A549 (cell line): ENCODE results near the gene ADCY3. TPM values are rescaled to one million over a fixed set of nuclear protein-coding genes. Genes with fewer than 3 reads are reported as not detected.

Source experiments
- ATAC-seq, 2 experiments: fragments of 200-7000 bp in 1 of 2; fragments of >200 bp in 1 of 2; cut with Nextera tagmentation in 1 of 2; cut with Tn5 transposase in 1 of 2; 3 replicates each; pipeline versions ENCODE4 v1.8.0 to v1.9.1; 2018 to 2020; ENCODE audit warnings: mild to moderate bottlenecking in 1 of 2, moderate library complexity in 1 of 2
- CTCF ChIA-PET: fragments of 300-600 bp; sonication (Branson Sonifier 250); formaldehyde crosslinking; extraction: SDS; loops from one replicate; lab custom pipeline; 2021; ENCODE audit warnings: antibody characterized with exemption, inconsistent platforms; lab: Yijun Ruan, JAX
- POLR2A ChIA-PET: fragments of 350-600 bp; formaldehyde crosslinking; extraction: SDS; loops from one replicate; lab custom pipeline; 2021; ENCODE audit warnings: antibody characterized with exemption, inconsistent platforms; lab: Yijun Ruan, JAX
- DNase-seq, 2 experiments: peaks; one replicate each; pipeline versions ENCODE4 v3.0.0 to v3.0.0-alpha.2; 2011 to 2016; ENCODE audit warnings: low read depth in 1 of 2, low spot score in 1 of 2
- FAIRE-seq: peaks from 2 replicates; lab custom pipeline; 2011; peaks lifted over from hg19 to GRCh38; lab: Jason Lieb, UNC
- H3K27ac ChIP-seq, 2 experiments: fragments of >200 bp; sonication (Bioruptor Twin); formaldehyde crosslinking; 3 replicates each; pipeline ENCODE4 v1.5.1; 2016 to 2017
- H3K4me1 ChIP-seq: fragments of >200 bp; sonication (Bioruptor Twin); formaldehyde crosslinking; 3 replicates; pipeline ENCODE4 v1.6.1; 2016
- H3K4me2 ChIP-seq: fragments of >200 bp; sonication (Bioruptor Twin); formaldehyde crosslinking; 3 replicates; pipeline ENCODE4 v1.6.1; 2016
- H3K4me3 ChIP-seq: fragments of >200 bp; sonication (Bioruptor Twin); formaldehyde crosslinking; 3 replicates; pipeline ENCODE4 v1.5.1; 2016
- H3K9me3 ChIP-seq: fragments of >200 bp; sonication (Bioruptor Twin); formaldehyde crosslinking; 3 replicates; pipeline ENCODE4 v1.6.1; 2016
- CBX8 ChIP-seq: fragments of 200-600 bp; sonication (generic); IDR thresholded peaks from 2 replicates; pipeline ENCODE4 v1.6.1; 2016
- CEBPB ChIP-seq, 2 experiments: fragments of >200 bp in 1 of 2; sonication (Bioruptor Twin) in 1 of 2; formaldehyde crosslinking in 1 of 2; IDR thresholded peaks; 2 replicates each; pipeline ENCODE4 v1.6.1; 2012 to 2016
- CHD2 ChIP-seq: fragments of 150-350 bp; IDR thresholded peaks from 2 replicates; pipeline ENCODE4 v1.6.1; 2014; ENCODE audit warnings: low read length; ENCODE audit not compliant: partially characterized antibody
- EHF ChIP-seq: fragments of 250-450 bp; sonication (Bioruptor Pico); IDR thresholded peaks from 2 replicates; pipeline ENCODE4 v1.5.0; 2020; ENCODE audit warnings: mild to moderate bottlenecking
- FOSL2 ChIP-seq, 2 experiments: fragments of 450-650 bp in 1 of 2; fragments of >200 bp in 1 of 2; sonication (Bioruptor Twin) in 1 of 2; formaldehyde crosslinking; IDR thresholded peaks; 2 replicates each; pipeline versions ENCODE4 v1.5.0 to v1.6.1; 2016 to 2020; ENCODE audit warnings: mild to moderate bottlenecking in 1 of 2, moderate library complexity in 1 of 2
- FOXS1 ChIP-seq: fragments of 250-450 bp; sonication (Bioruptor Pico); IDR thresholded peaks from 2 replicates; pipeline ENCODE4 v1.5.0; 2020; ENCODE audit warnings: mild to moderate bottlenecking, moderate library complexity
- HOXB5 ChIP-seq: fragments of 250-450 bp; sonication (Bioruptor Pico); IDR thresholded peaks from 2 replicates; pipeline ENCODE4 v1.5.0; 2020; ENCODE audit warnings: mild to moderate bottlenecking, moderate library complexity
- JUNB ChIP-seq: fragments of >200 bp; sonication (Bioruptor Twin); formaldehyde crosslinking; IDR thresholded peaks from 2 replicates; pipeline ENCODE4 v1.6.1; 2016
- KDM1A ChIP-seq: fragments of 200-600 bp; sonication (generic); IDR thresholded peaks from 2 replicates; pipeline ENCODE4 v1.6.1; 2016; ENCODE audit warnings: low read depth, mild to moderate bottlenecking
- MAFK ChIP-seq: fragments of 450-650 bp; IDR thresholded peaks from 2 replicates; pipeline ENCODE4 v1.6.1; 2014; ENCODE audit not compliant: partially characterized antibody
- MAZ ChIP-seq: fragments of 150-350 bp; IDR thresholded peaks from 2 replicates; pipeline ENCODE4 v1.6.1; 2014; ENCODE audit warnings: antibody characterized with exemption, low read depth, low read length, borderline replicate concordance
- MYC ChIP-seq: IDR thresholded peaks from 2 replicates; pipeline ENCODE4 v1.6.1; 2012; ENCODE audit warnings: mild to moderate bottlenecking, inconsistent platforms, low read length, improper control_type of control experiment, borderline replicate concordance
- NFE2L2 ChIP-seq: fragments of 150-350 bp; conservative IDR thresholded peaks from 2 replicates; pipeline ENCODE4 v1.6.1; 2014; ENCODE audit warnings: low read length
- PHF8 ChIP-seq: fragments of 200-600 bp; sonication (generic); IDR thresholded peaks from 2 replicates; pipeline ENCODE4 v1.6.1; 2016; ENCODE audit warnings: low read depth, mild to moderate bottlenecking, antibody characterized with exemption, moderate library complexity, borderline replicate concordance
- RARB ChIP-seq: fragments of 250-450 bp; sonication (Bioruptor Pico); IDR thresholded peaks from 2 replicates; pipeline ENCODE4 v1.8.0; 2021; ENCODE audit warnings: mild to moderate bottlenecking, moderate library complexity
- RNF2 ChIP-seq: fragments of 200-600 bp; sonication (generic); IDR thresholded peaks from 2 replicates; pipeline ENCODE4 v1.6.1; 2016; ENCODE audit warnings: low read depth, mild to moderate bottlenecking, antibody characterized with exemption, moderate library complexity, borderline replicate concordance
- TP53 ChIP-seq: fragments of 250-450 bp; sonication (Bioruptor Pico); IDR thresholded peaks from 2 replicates; pipeline ENCODE4 v1.5.0; 2021; ENCODE audit warnings: mild to moderate bottlenecking, moderate library complexity
- ZFP36 ChIP-seq: fragments of 450-650 bp; IDR thresholded peaks from 2 replicates; pipeline ENCODE4 v1.6.1; 2014; ENCODE audit warnings: borderline replicate concordance; ENCODE audit not compliant: partially characterized antibody
- ZNF302 ChIP-seq: fragments of 250-450 bp; sonication (Bioruptor Pico); IDR thresholded peaks from 2 replicates; pipeline ENCODE4 v1.9.0; 2021; ENCODE audit warnings: inconsistent platforms, mild to moderate bottlenecking, moderate library complexity
- WGBS: methylation state at CpG from one replicate; pipeline ENCODE4 v1.1.6; 2017; ENCODE audit errors: missing lambda C conversion rate; 5-methylcytosine and 5-hydroxymethylcytosine counted together
- polyA plus RNA-seq, 4 experiments: library from polyadenylated mRNA; depleted of rRNA in 3 of 4; stranded (reverse); fragments of >200 nt; fragmentation: RNase III in 1 of 4; extraction: RNeasy Plus Mini Kit Qiagen cat#74134 plus additional on column Dnase treatment in 1 of 4; gene quantifications; 2 replicates in 3 of 4; 3 replicates in 1 of 4; pipeline ENCODE4 v1.2.3, GENCODE V29; 2011 to 2017
- TF ChIP-seq, protein P1 (sequence below): fragments of 250-450 bp; sonication (Bioruptor Pico); IDR thresholded peaks from 2 replicates; pipeline ENCODE4 v1.5.0; 2020; ENCODE audit warnings: low read depth, mild to moderate bottlenecking, moderate library complexity
- TF ChIP-seq, protein P2 (sequence below): fragments of 150-350 bp; IDR thresholded peaks from 2 replicates; pipeline ENCODE4 v1.6.1; 2014; ENCODE audit warnings: low read depth, mild to moderate bottlenecking, low read length
- TF ChIP-seq, protein P3 (sequence below): fragments of >200 bp; sonication (Bioruptor Twin); formaldehyde crosslinking; IDR thresholded peaks from 3 replicates; pipeline ENCODE4 v1.6.1; 2016
- TF ChIP-seq, protein P4 (sequence below): fragments of 200-600 bp; sonication (generic); IDR thresholded peaks from 2 replicates; pipeline ENCODE4 v1.6.1; 2016; ENCODE audit warnings: antibody characterized with exemption, mild to moderate bottlenecking, moderate library complexity
- TF ChIP-seq, protein P5 (sequence below): fragments of >200 bp; sonication (Bioruptor Twin); formaldehyde crosslinking; IDR thresholded peaks from 3 replicates; pipeline ENCODE4 v1.5.1; 2016

ADCY3 gene
- polyA plus RNA-seq, 2 of the 4 experiments (the other 2 are of a cell fraction), result 37.4 to 65.4 TPM

DNA sequence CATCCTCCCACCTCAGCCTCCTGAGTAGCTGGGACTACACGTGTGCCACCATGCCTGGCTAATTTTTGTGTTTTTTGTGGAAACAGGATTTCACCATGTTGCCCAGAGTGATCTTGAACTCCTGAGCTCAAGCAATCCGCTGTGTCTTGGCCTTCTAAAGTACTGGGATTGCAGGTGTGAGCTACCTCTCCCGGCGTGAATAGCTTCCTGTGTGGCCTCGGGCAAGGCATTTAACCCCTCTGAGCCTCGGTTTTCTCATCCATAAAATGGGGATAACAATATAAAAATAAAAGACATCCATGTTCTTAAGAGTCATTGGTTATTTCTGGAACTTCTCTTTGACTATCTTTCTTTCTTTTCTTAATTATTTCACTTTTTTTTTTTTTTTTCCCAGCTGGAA lies 19.3 kb upstream of the ADCY3 start:
- FAIRE-seq (no peak), ATAC-seq (no peak), DNase-seq (no peak)
- ChIA-PET POLR2A (no interaction called here), CTCF (interaction anchor here (0.6 to 1.3 kb wide), 6 partner anchors 15 to 395 kb away, joined by 3 to 4 read pairs (median 3); no protein-coding TSS in a partner anchor)
- no peaks in the 10 kb centered on the region for H3K4me1 ChIP-seq
- H3K9me3 ChIP-seq, result no peaks in the 10 kb centered on the region
- TF ChIP-seq NFE2L2 (no peak), FOXS1 (CRISPR knock-in tag) (no peak), HOXB5 (CRISPR knock-in tag) (no peak), ZFP36 (no peak), EHF (CRISPR knock-in tag) (no peak), KDM1A (no peak), ZNF302 (CRISPR knock-in tag) (no peak)
- TF ChIP-seq, protein P1, sequence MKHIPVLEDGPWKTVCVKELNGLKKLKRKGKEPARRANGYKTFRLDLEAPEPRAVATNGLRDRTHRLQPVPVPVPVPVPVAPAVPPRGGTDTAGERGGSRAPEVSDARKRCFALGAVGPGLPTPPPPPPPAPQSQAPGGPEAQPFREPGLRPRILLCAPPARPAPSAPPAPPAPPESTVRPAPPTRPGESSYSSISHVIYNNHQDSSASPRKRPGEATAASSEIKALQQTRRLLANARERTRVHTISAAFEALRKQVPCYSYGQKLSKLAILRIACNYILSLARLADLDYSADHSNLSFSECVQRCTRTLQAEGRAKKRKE, result no peak
- WGBS, result 62% methylated on average over 6 of the region's 6 CpGs
- no peak overlapping the region for H3K4me3 ChIP-seq
- H3K27ac ChIP-seq, result no peak overlapping the region
- no peak overlapping the region for H3K4me2 ChIP-seq

DNA sequence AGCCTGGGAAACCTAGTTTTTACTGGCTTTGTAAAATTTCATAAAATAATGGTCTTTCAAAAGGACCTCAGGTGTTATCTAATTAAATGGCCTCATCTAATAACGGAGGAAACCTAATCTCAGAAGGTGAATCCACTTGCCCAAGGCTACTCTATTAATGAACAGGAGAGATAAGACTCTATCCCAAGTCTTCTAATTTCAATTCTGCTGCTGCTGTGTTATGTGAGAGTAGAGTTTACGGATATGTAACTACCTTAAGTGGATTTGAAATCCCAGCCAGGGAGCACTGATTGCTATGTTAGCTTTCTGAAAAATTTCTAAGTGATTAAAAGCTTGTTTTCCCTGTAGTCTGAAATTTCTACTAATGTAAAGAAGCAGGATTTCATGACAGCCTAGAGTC lies 17.2 kb upstream of the ADCY3 start:
- no peak overlapping the region for H3K4me3 ChIP-seq
- CTCF ChIA-PET, result interaction anchor here (0.6 to 1.1 kb wide), 3 partner anchors 16 to 854 kb away, joined by 3 to 5 read pairs (median 3); no protein-coding TSS in a partner anchor
- no peaks in the 10 kb centered on the region for H3K9me3 ChIP-seq
- no peak for FAIRE-seq
- H3K4me1 ChIP-seq, result no peaks in the 10 kb centered on the region
- no peak overlapping the region for H3K27ac ChIP-seq
- POLR2A ChIA-PET, result interaction anchor here (0.6 kb wide), 1 partner anchor 16 kb away, joined by 3 read pairs; no protein-coding TSS in a partner anchor
- WGBS, result 53% methylated on average over 2 of the region's 2 CpGs
- no peak; a peak in 1 of 6 replicates for ATAC-seq
- DNase-seq, result no peak
- TF ChIP-seq CEBPB (IDR thresholded peaks at IDR 0.05) (no peak), MAZ (no peak)
- TF ChIP-seq, protein P2, sequence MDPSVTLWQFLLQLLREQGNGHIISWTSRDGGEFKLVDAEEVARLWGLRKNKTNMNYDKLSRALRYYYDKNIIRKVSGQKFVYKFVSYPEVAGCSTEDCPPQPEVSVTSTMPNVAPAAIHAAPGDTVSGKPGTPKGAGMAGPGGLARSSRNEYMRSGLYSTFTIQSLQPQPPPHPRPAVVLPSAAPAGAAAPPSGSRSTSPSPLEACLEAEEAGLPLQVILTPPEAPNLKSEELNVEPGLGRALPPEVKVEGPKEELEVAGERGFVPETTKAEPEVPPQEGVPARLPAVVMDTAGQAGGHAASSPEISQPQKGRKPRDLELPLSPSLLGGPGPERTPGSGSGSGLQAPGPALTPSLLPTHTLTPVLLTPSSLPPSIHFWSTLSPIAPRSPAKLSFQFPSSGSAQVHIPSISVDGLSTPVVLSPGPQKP, result no peak
- TF ChIP-seq, protein P3, sequence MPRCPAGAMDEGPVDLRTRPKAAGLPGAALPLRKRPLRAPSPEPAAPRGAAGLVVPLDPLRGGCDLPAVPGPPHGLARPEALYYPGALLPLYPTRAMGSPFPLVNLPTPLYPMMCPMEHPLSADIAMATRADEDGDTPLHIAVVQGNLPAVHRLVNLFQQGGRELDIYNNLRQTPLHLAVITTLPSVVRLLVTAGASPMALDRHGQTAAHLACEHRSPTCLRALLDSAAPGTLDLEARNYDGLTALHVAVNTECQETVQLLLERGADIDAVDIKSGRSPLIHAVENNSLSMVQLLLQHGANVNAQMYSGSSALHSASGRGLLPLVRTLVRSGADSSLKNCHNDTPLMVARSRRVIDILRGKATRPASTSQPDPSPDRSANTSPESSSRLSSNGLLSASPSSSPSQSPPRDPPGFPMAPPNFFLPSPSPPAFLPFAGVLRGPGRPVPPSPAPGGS, result no peak
- peak overlapping the region; percentile 13; the same call in 1 of the 3 replicates for H3K4me2 ChIP-seq

DNA sequence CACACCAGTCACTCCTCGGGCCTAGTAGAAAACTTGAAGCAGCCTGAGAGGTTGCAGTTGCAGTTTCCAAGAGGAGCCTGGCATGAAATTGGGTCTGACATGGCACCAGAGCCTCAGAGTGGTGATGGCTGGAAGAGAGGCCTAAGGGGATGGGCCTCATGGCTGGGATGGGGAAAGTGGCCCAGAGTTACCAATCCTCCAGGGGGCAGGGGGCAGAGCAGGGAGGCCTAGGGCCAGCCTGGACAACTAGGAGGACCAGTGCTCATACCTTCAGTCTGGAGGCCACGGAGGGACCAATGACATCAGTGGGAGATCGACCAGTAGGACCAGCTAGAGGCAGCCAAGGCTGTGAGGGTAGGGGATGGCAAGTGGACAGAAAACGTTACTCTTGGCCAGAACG lies 15.1 kb upstream of the ADCY3 start:
- no peak overlapping the region for H3K27ac ChIP-seq
- ChIA-PET POLR2A (no interaction called here), CTCF (interaction anchor here (0.8 to 1.3 kb wide), 2 partner anchors 24 to 261 kb away, joined by 3 read pairs; no protein-coding TSS in a partner anchor)
- H3K4me2 ChIP-seq, result no peak overlapping the region
- no peak overlapping the region for H3K4me3 ChIP-seq
- 84% methylated on average over 5 of the region's 5 CpGs for WGBS
- FAIRE-seq (no peak), DNase-seq (no peak), ATAC-seq (peak in 1 of 2 experiments; percentile 15; a peak in 2 of 6 replicates)
- no peaks in the 10 kb centered on the region for H3K4me1 ChIP-seq
- H3K9me3 ChIP-seq, result no peaks in the 10 kb centered on the region
- no peak for TF ChIP-seq MAFK
- no peak for TF ChIP-seq FOSL2 (IDR thresholded peaks at IDR 0.05)
- no peak for TF ChIP-seq FOSL2 (CRISPR knock-in tag; IDR thresholded peaks at IDR 0.05)
- no peak for TF ChIP-seq JUNB
- no peak for TF ChIP-seq RNF2
- no peak for TF ChIP-seq MYC
- no peak for TF ChIP-seq CHD2
- TF ChIP-seq, protein P4, sequence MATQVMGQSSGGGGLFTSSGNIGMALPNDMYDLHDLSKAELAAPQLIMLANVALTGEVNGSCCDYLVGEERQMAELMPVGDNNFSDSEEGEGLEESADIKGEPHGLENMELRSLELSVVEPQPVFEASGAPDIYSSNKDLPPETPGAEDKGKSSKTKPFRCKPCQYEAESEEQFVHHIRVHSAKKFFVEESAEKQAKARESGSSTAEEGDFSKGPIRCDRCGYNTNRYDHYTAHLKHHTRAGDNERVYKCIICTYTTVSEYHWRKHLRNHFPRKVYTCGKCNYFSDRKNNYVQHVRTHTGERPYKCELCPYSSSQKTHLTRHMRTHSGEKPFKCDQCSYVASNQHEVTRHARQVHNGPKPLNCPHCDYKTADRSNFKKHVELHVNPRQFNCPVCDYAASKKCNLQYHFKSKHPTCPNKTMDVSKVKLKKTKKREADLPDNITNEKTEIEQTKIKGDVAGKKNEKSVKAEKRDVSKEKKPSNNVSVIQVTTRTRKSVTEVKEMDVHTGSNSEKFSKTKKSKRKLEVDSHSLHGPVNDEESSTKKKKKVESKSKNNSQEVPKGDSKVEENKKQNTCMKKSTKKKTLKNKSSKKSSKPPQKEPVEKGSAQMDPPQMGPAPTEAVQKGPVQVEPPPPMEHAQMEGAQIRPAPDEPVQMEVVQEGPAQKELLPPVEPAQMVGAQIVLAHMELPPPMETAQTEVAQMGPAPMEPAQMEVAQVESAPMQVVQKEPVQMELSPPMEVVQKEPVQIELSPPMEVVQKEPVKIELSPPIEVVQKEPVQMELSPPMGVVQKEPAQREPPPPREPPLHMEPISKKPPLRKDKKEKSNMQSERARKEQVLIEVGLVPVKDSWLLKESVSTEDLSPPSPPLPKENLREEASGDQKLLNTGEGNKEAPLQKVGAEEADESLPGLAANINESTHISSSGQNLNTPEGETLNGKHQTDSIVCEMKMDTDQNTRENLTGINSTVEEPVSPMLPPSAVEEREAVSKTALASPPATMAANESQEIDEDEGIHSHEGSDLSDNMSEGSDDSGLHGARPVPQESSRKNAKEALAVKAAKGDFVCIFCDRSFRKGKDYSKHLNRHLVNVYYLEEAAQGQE, result no peak
- no peak for TF ChIP-seq FOXS1 (CRISPR knock-in tag)
- TF ChIP-seq, protein P5, sequence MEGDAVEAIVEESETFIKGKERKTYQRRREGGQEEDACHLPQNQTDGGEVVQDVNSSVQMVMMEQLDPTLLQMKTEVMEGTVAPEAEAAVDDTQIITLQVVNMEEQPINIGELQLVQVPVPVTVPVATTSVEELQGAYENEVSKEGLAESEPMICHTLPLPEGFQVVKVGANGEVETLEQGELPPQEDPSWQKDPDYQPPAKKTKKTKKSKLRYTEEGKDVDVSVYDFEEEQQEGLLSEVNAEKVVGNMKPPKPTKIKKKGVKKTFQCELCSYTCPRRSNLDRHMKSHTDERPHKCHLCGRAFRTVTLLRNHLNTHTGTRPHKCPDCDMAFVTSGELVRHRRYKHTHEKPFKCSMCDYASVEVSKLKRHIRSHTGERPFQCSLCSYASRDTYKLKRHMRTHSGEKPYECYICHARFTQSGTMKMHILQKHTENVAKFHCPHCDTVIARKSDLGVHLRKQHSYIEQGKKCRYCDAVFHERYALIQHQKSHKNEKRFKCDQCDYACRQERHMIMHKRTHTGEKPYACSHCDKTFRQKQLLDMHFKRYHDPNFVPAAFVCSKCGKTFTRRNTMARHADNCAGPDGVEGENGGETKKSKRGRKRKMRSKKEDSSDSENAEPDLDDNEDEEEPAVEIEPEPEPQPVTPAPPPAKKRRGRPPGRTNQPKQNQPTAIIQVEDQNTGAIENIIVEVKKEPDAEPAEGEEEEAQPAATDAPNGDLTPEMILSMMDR, result no peak
- no peak for TF ChIP-seq RARB (CRISPR knock-in tag)
- no peak for TF ChIP-seq CBX8
- no peak for TF ChIP-seq HOXB5 (CRISPR knock-in tag)
- TF ChIP-seq PHF8, result no peak
- TF ChIP-seq TP53 (CRISPR knock-in tag), result no peak
